Trophoblast cell (in vitro differentiated cells and primary cell): ENCODE measurements around the gene PLA2G4B.

Experiments
- DNase-seq, 2 donors: peaks; one replicate each; pipeline ENCODE4 v3.0.0-alpha.2; 2016
- H2AFZ ChIP-seq: 2 replicates; pipeline ENCODE4 v1.6.1; 2013; ENCODE audit warnings: low read length, moderate library complexity, mild to moderate bottlenecking; ENCODE audit not compliant: insufficient read depth, poor library complexity
- H2AK5ac ChIP-seq: 2 replicates; pipeline ENCODE4 v1.6.1; 2013; ENCODE audit warnings: mild to moderate bottlenecking, low read length
- H2BK120ac ChIP-seq: 2 replicates; pipeline ENCODE4 v1.6.1; 2013; ENCODE audit warnings: low read length, mild to moderate bottlenecking, moderate library complexity; ENCODE audit not compliant: insufficient read depth, poor library complexity
- H2BK12ac ChIP-seq: 2 replicates; pipeline ENCODE4 v1.6.1; 2013; ENCODE audit warnings: mild to moderate bottlenecking, low read length, moderate library complexity
- H2BK5ac ChIP-seq: 2 replicates; pipeline ENCODE4 v1.6.1; 2013; ENCODE audit warnings: low read length, low read depth, moderate library complexity, mild to moderate bottlenecking; ENCODE audit not compliant: poor library complexity
- H3K14ac ChIP-seq: 2 replicates; pipeline ENCODE4 v1.6.1; 2013; ENCODE audit warnings: mild to moderate bottlenecking, low read length
- H3K18ac ChIP-seq: 2 replicates; pipeline ENCODE4 v1.6.1; 2013; ENCODE audit warnings: mild to moderate bottlenecking, low read length
- H3K23ac ChIP-seq: 2 replicates; pipeline ENCODE4 v1.6.1; 2013; ENCODE audit warnings: low read length
- H3K27ac ChIP-seq: 2 replicates; pipeline ENCODE4 v1.5.1; 2013; ENCODE audit warnings: low read depth, mild to moderate bottlenecking, inconsistent platforms, low read length, moderate library complexity
- H3K27me3 ChIP-seq: 2 replicates; pipeline ENCODE4 v1.6.1; 2013; ENCODE audit warnings: inconsistent platforms, mild to moderate bottlenecking, low read length, moderate library complexity; ENCODE audit not compliant: insufficient read depth
- H3K36me3 ChIP-seq, 2 experiments: 1 replicate in 1 of 2; 2 replicates in 1 of 2; pipeline ENCODE4 v1.6.1; 2013; ENCODE audit warnings: low read length in 2 of 2, mild to moderate bottlenecking in 2 of 2, moderate library complexity in 1 of 2; ENCODE audit not compliant: insufficient read depth in 2 of 2, control insufficient read depth in 1 of 2
- H3K4ac ChIP-seq: 2 replicates; pipeline ENCODE4 v1.6.1; 2013; ENCODE audit warnings: low read depth, mild to moderate bottlenecking, low read length, moderate library complexity
- H3K4me1 ChIP-seq, 2 experiments: 1 replicate in 1 of 2; 2 replicates in 1 of 2; pipeline ENCODE4 v1.6.1; 2013; ENCODE audit warnings: low read length in 2 of 2, mild to moderate bottlenecking in 2 of 2, moderate library complexity in 1 of 2; ENCODE audit not compliant: insufficient read depth in 2 of 2, control insufficient read depth in 1 of 2
- H3K4me2 ChIP-seq: 2 replicates; pipeline ENCODE4 v1.6.1; 2013; ENCODE audit warnings: inconsistent platforms, mild to moderate bottlenecking, low read length, moderate library complexity
- H3K4me3 ChIP-seq: 2 replicates; pipeline ENCODE4 v1.5.1; 2013; ENCODE audit warnings: mild to moderate bottlenecking, low read depth, low read length, inconsistent platforms
- H3K79me1 ChIP-seq: one replicate; pipeline ENCODE4 v1.6.1; 2013; ENCODE audit warnings: low read length
- H3K79me2 ChIP-seq: 2 replicates; pipeline ENCODE4 v1.6.1; 2013; ENCODE audit warnings: low read length, mild to moderate bottlenecking; ENCODE audit not compliant: control insufficient read depth, insufficient read depth, poor library complexity
- H3K9ac ChIP-seq: 2 replicates; pipeline ENCODE4 v1.6.1; 2013; ENCODE audit warnings: mild to moderate bottlenecking, low read length
- H3K9me3 ChIP-seq: 2 replicates; pipeline ENCODE4 v1.6.1; 2013; ENCODE audit warnings: low read depth, mild to moderate bottlenecking, control low read depth, inconsistent platforms, low read length; ENCODE audit not compliant: insufficient read depth
- H4K12ac ChIP-seq: 2 replicates; pipeline ENCODE4 v1.6.1; 2013; ENCODE audit warnings: low read depth, mild to moderate bottlenecking, low read length, moderate library complexity
- H4K8ac ChIP-seq: 2 replicates; pipeline ENCODE4 v1.6.1; 2013; ENCODE audit warnings: low read depth, mild to moderate bottlenecking, low read length, moderate library complexity
- H4K91ac ChIP-seq: one replicate; pipeline ENCODE4 v1.6.1; 2013; ENCODE audit warnings: low read depth, mild to moderate bottlenecking, low read length, moderate library complexity
- WGBS: extraction: QIAGEN DNeasy Blood & Tissue Kit; methylation state at CpG from one replicate; pipeline ENCODE4 v1.1.7; 2013; ENCODE audit warnings: missing lambda C conversion rate; ENCODE audit not compliant: insufficient read length, insufficient coverage; ENCODE audit errors: extremely low coverage; 5-methylcytosine and 5-hydroxymethylcytosine counted together

The PLA2G4B gene

DNA sequence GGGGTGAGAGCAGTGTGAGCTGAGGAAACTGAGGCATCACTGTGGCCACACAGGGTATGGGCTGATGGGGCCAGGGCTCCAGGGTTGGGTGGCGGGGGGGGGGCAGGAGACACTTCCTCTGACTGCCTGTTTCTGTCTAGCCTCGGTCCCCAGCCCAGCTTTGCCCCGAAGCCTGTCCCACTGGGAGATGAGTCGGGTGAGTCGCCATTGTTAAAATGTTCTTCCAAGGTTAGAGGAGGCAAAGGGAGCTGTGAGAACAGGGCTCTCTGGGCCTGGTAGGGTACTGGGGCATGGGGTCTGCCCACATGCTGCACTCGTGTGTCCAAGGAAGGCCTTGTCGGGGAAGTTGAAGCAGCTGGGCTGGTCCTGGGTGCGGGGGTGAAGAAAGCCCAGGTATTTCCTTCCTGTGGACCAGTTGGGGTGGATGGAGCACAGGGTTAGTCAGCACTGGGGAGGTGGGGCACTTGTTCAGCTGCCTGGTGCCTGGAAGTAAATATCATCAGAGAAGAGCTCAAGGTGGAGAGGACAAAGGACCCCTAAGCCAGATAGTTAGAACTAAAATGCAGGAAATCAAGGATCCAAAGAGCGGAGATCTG is 19.1 kb upstream of the PLA2G4B start:
- H3K9ac ChIP-seq: no peak overlapping the region
- no peak overlapping the region for H3K4me2 ChIP-seq
- H4K12ac ChIP-seq: no peak overlapping the region
- no peak overlapping the region for H3K27ac ChIP-seq
- H2BK5ac ChIP-seq: no peak overlapping the region
- H3K18ac ChIP-seq: no peak overlapping the region
- H3K36me3 ChIP-seq: peaks cover 85 to 87% of the 10 kb centered on the region in 2 experiments
- no peak overlapping the region for H4K91ac ChIP-seq
- WGBS: no CpG with 5 or more reads among the region's 9 CpGs
- H3K23ac ChIP-seq: no peak overlapping the region
- no peak overlapping the region for H3K4me3 ChIP-seq
- H3K27me3 ChIP-seq: no peaks in the 10 kb centered on the region
- H2BK120ac ChIP-seq: no peak overlapping the region
- no peaks in the 10 kb centered on the region for H3K9me3 ChIP-seq
- DNase-seq: no peak
- H3K4ac ChIP-seq: no peak overlapping the region
- no peak overlapping the region for H3K14ac ChIP-seq
- H3K79me1 ChIP-seq: no peaks in the 10 kb centered on the region
- no peak overlapping the region for H2AFZ ChIP-seq
- H3K4me1 ChIP-seq: no peaks in the 10 kb centered on the region
- no peak overlapping the region for H4K8ac ChIP-seq
- no peak overlapping the region for H2AK5ac ChIP-seq
- no peak overlapping the region for H2BK12ac ChIP-seq
- H3K79me2 ChIP-seq: no peaks in the 10 kb centered on the region

DNA sequence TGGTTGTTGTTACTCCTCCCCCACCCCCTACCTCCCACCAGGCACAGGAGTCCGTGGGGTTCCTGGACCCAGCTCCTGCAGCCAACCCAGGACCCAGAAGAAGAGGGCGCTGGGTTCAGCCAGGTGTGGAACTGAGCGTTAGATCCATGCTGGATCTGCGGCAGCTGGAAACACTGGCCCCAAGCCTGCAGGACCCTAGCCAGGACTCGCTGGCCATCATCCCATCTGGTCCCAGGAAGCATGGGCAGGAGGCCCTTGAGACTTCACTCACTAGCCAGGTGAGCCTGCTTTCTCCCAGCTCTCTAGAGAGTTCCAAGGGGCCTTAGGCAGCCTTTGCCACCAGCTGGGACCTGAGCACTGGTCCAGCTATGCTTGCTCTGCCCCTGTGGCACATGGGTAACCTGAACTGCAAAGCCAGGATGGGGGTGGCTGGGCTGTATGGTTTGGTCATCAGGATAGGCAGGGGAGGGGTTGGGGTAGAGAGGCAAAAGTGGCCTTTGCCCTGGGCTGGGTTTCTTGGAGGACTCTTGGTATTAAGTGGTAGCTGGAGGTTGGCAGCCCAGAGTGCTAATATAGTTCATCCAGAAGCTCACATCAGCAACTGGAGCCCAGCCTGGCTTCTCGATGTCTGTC is 17.7 kb upstream of the PLA2G4B start:
- no CpG with 5 or more reads among the region's 6 CpGs for WGBS
- no peaks in the 10 kb centered on the region for H3K9me3 ChIP-seq
- H3K9ac ChIP-seq: no peak overlapping the region
- no peaks in the 10 kb centered on the region for H3K79me2 ChIP-seq
- H2AK5ac ChIP-seq: no peak overlapping the region
- H3K18ac ChIP-seq: no peak overlapping the region
- no peak overlapping the region for H4K12ac ChIP-seq
- no peaks in the 10 kb centered on the region for H3K79me1 ChIP-seq
- H3K4me1 ChIP-seq: no peaks in the 10 kb centered on the region
- H3K14ac ChIP-seq: no peak overlapping the region
- H3K27ac ChIP-seq: no peak overlapping the region
- no peak overlapping the region for H3K4ac ChIP-seq
- H3K27me3 ChIP-seq: no peaks in the 10 kb centered on the region
- no peak for DNase-seq
- no peak overlapping the region for H4K8ac ChIP-seq
- no peak overlapping the region for H4K91ac ChIP-seq
- H2BK120ac ChIP-seq: no peak overlapping the region
- no peak overlapping the region for H2AFZ ChIP-seq
- no peak overlapping the region for H3K23ac ChIP-seq
- no peak overlapping the region for H2BK12ac ChIP-seq
- peaks cover 86 to 87% of the 10 kb centered on the region in 2 experiments for H3K36me3 ChIP-seq
- H3K4me3 ChIP-seq: no peak overlapping the region
- no peak overlapping the region for H3K4me2 ChIP-seq
- H2BK5ac ChIP-seq: no peak overlapping the region

DNA sequence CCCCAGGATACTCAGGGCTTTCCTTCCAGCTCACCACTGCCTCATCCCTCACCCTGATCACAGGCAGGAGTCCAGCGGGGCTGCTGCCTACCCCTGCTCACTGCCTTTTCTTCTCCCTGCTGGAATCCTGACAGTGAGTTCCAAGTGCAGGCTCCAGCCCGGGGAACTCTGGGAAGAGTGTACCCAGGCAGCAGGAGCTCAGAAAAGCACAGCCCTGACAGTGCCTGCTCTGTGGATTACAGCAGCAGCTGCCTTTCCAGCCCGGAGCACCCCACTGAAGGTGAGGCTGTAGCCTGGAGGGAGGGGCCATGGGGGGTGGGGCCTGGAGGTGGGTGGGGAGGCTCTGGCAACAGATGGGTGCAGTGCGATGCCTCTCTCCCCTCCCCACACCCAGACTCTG is 16.8 kb upstream of the PLA2G4B start:
- H4K91ac ChIP-seq: no peak overlapping the region
- no peaks in the 10 kb centered on the region for H3K79me1 ChIP-seq
- H3K9ac ChIP-seq: no peak overlapping the region
- H3K79me2 ChIP-seq: no peaks in the 10 kb centered on the region
- no peaks in the 10 kb centered on the region for H3K9me3 ChIP-seq
- no peak overlapping the region for H3K27ac ChIP-seq
- no peaks in the 10 kb centered on the region for H3K27me3 ChIP-seq
- H2BK12ac ChIP-seq: no peak overlapping the region
- no peak overlapping the region for H3K18ac ChIP-seq
- H2AK5ac ChIP-seq: no peak overlapping the region
- H3K4ac ChIP-seq: no peak overlapping the region
- no peak overlapping the region for H4K12ac ChIP-seq
- H3K23ac ChIP-seq: no peak overlapping the region
- no CpG with 5 or more reads among the region's 4 CpGs for WGBS
- H4K8ac ChIP-seq: no peak overlapping the region
- no peak overlapping the region for H3K4me3 ChIP-seq
- peaks cover 84 to 85% of the 10 kb centered on the region in 2 experiments for H3K36me3 ChIP-seq
- H3K14ac ChIP-seq: no peak overlapping the region
- no peak for DNase-seq
- no peak overlapping the region for H2AFZ ChIP-seq
- no peak overlapping the region for H2BK5ac ChIP-seq
- H2BK120ac ChIP-seq: no peak overlapping the region
- no peak overlapping the region for H3K4me2 ChIP-seq
- H3K4me1 ChIP-seq: no peaks in the 10 kb centered on the region

- no peak overlapping the region for H3K23ac ChIP-seq
- H3K18ac ChIP-seq: no peak overlapping the region
- no peak overlapping the region for H3K9ac ChIP-seq
- H2BK5ac ChIP-seq: no peak overlapping the region
- no peak overlapping the region for H2AFZ ChIP-seq
- H3K4ac ChIP-seq: no peak overlapping the region
- H3K9me3 ChIP-seq: no peaks in the 10 kb centered on the region
- no peak overlapping the region for H3K4me2 ChIP-seq
- no peak overlapping the region for H4K91ac ChIP-seq
- DNase-seq: no peak
- H2BK120ac ChIP-seq: no peak overlapping the region
- no peak overlapping the region for H3K14ac ChIP-seq
- H3K27ac ChIP-seq: no peak overlapping the region
- no peak overlapping the region for H4K12ac ChIP-seq
- H3K27me3 ChIP-seq: no peaks in the 10 kb centered on the region
- H3K4me1 ChIP-seq: peaks cover 0 to 3% of the 10 kb centered on the region in 2 experiments
- no peaks in the 10 kb centered on the region for H3K79me2 ChIP-seq
- no peak overlapping the region for H2AK5ac ChIP-seq
- WGBS: no CpG with 5 or more reads among the region's 6 CpGs
- peaks cover 2% of the 10 kb centered on the region for H3K79me1 ChIP-seq
- H3K36me3 ChIP-seq: peaks cover 78 to 79% of the 10 kb centered on the region in 2 experiments
- H2BK12ac ChIP-seq: no peak overlapping the region
- no peak overlapping the region for H3K4me3 ChIP-seq
- no peak overlapping the region for H4K8ac ChIP-seq
Measured at GRCh38 chr15:41822471-41822870, 16.2 kb upstream of the PLA2G4B start.
